GM11168 (cell line): Measurements from ENCODE around the gene EDAR.

Experiments used
- in situ Hi-C: fragments of 300-500 bp; cut with MboI; formaldehyde crosslinking; loops from one replicate; pipeline ENCODE4 v1.12.0; 2022; ENCODE audit warnings: low sequenced_read_pairs; ENCODE audit not compliant: unreplicated experiment

Gene EDAR

GRCh38 chr2:108970369-108970768 is 18.7 kb downstream of the EDAR start:
- in situ Hi-C loops = no loop called here

GRCh38 chr2:108969856-108970255 is 19.2 kb downstream of the EDAR start:
- in situ Hi-C loops = no loop called here

- in situ Hi-C loops = no loop called here
Measured at GRCh38 chr2:108968619-108969018, 20.4 kb downstream of the EDAR start.

GRCh38 chr2:108967757-108968156 is 21.3 kb downstream of the EDAR start:
- in situ Hi-C loops = no loop called here

- in situ Hi-C loops = no loop called here
Measured at GRCh38 chr2:108965540-108966289, 23.3 kb downstream of the EDAR start.

GRCh38 chr2:108963057-108963456 is 26.0 kb downstream of the EDAR start:
- in situ Hi-C loops = no loop called here

GRCh38 chr2:108961796-108962195 is 27.2 kb downstream of the EDAR start:
- in situ Hi-C loops = no loop called here

- in situ Hi-C loops = no loop called here
Measured at GRCh38 chr2:108960006-108960405, 29.0 kb downstream of the EDAR start.

- in situ Hi-C loops = no loop called here
Measured at GRCh38 chr2:108959401-108959800, 29.6 kb downstream of the EDAR start.

- in situ Hi-C loops = no loop called here
Measured at GRCh38 chr2:108958632-108959341, 30.2 kb downstream of the EDAR start.

GRCh38 chr2:108958002-108958401 is 31.0 kb downstream of the EDAR start:
- in situ Hi-C loops = no loop called here

- in situ Hi-C loops = no loop called here
Measured at GRCh38 chr2:108956375-108956774, 32.6 kb downstream of the EDAR start.

GRCh38 chr2:108950369-108951135 is 38.5 kb downstream of the EDAR start:
- in situ Hi-C loops = no loop called here

- in situ Hi-C loops = no loop called here
Measured at GRCh38 chr2:108949316-108950239, 39.4 kb downstream of the EDAR start.

- in situ Hi-C loops = no loop called here
Measured at GRCh38 chr2:108947271-108947907, 41.6 kb downstream of the EDAR start.

GRCh38 chr2:108946442-108946841 is 42.6 kb downstream of the EDAR start:
- in situ Hi-C loops = no loop called here

- in situ Hi-C loops = no loop called here
Measured at GRCh38 chr2:108945969-108946368, 43.1 kb downstream of the EDAR start.

GRCh38 chr2:108944601-108945331 is 44.3 kb downstream of the EDAR start:
- in situ Hi-C loops = no loop called here

GRCh38 chr2:108943751-108944150 is 45.3 kb downstream of the EDAR start:
- in situ Hi-C loops = no loop called here
